CD14-positive monocyte (primary cell): ENCODE results near the gene SERTAD3. TPM values are rescaled to one million over a fixed set of nuclear protein-coding genes. Genes with fewer than 3 reads are reported as not detected.

Experiments
- DNase-seq, 3 donors: peaks; one replicate each; pipeline ENCODE4 v3.0.0-alpha.2; 2011 to 2022
- H2AFZ ChIP-seq: 2 replicates; pipeline ENCODE4 v1.6.0; 2012; ENCODE audit warnings: mild to moderate bottlenecking, low read depth, low read length, inconsistent platforms; ENCODE audit not compliant: insufficient read depth, poor library complexity, severe bottlenecking
- H3K27ac ChIP-seq, 2 donors: 1 replicate in 1 of 2; 2 replicates in 1 of 2; pipeline ENCODE4 v1.5.1; 2012 to 2013; ENCODE audit warnings: low read length in 2 of 2, control low read depth in 1 of 2, inconsistent platforms in 1 of 2, low read depth in 1 of 2, mild to moderate bottlenecking in 1 of 2
- H3K27me3 ChIP-seq, 2 donors: one replicate each; pipeline versions ENCODE4 v1.6.0 to v1.6.1; 2011 to 2013; ENCODE audit warnings: low read length in 2 of 2; ENCODE audit not compliant: control insufficient read depth in 2 of 2, insufficient read depth in 2 of 2
- H3K36me3 ChIP-seq, 2 donors: replicated peaks in 1 of 2; 1 replicate in 1 of 2; 2 replicates in 1 of 2; pipeline versions ENCODE4 v1.5.1 to v1.6.1; 2012 to 2013; ENCODE audit warnings: low read length in 2 of 2, control low read depth in 1 of 2, inconsistent platforms in 1 of 2, mild to moderate bottlenecking in 1 of 2; ENCODE audit not compliant: insufficient read depth in 2 of 2, control insufficient read depth in 1 of 2
- H3K4me1 ChIP-seq, 2 donors: 1 replicate in 1 of 2; 2 replicates in 1 of 2; pipeline versions ENCODE4 v1.5.1 to v1.6.1; 2012 to 2013; ENCODE audit warnings: low read length in 2 of 2, control low read depth in 1 of 2, inconsistent platforms in 1 of 2, mild to moderate bottlenecking in 1 of 2, moderate library complexity in 1 of 2; ENCODE audit not compliant: insufficient read depth in 2 of 2, control insufficient read depth in 1 of 2
- H3K4me2 ChIP-seq: replicated peaks from 2 replicates; pipeline ENCODE3; 2012; ENCODE audit warnings: low read length, moderate library complexity, mild to moderate bottlenecking; ENCODE audit not compliant: poor library complexity, severe bottlenecking; ENCODE audit errors: extremely low read depth
- H3K4me3 ChIP-seq, 3 experiments: fragments of 200-600 bp in 1 of 3; sonication (generic) in 1 of 3; replicated peaks in 1 of 3; 1 replicate in 2 of 3; 2 replicates in 1 of 3; pipeline ENCODE4 v1.5.1; 2011 to 2013; ENCODE audit warnings: low read length in 3 of 3, mild to moderate bottlenecking in 3 of 3, control low read depth in 2 of 3, low read depth in 2 of 3, inconsistent platforms in 1 of 3, moderate library complexity in 1 of 3
- H3K79me2 ChIP-seq: 2 replicates; pipeline ENCODE4 v1.6.0; 2012; ENCODE audit warnings: mild to moderate bottlenecking, control low read depth, inconsistent platforms, low read length, moderate library complexity; ENCODE audit not compliant: insufficient read depth
- H3K9ac ChIP-seq: 2 replicates; pipeline ENCODE4 v1.6.0; 2017; ENCODE audit warnings: low read length, mild to moderate bottlenecking; ENCODE audit not compliant: insufficient read depth, poor library complexity, severe bottlenecking
- H3K9me3 ChIP-seq, 2 donors: replicated peaks in 1 of 2; 1 replicate in 1 of 2; 2 replicates in 1 of 2; pipeline versions ENCODE4 v1.5.1 to v1.6.1; 2012 to 2013; ENCODE audit warnings: low read length in 2 of 2, control low read depth in 1 of 2; ENCODE audit not compliant: control insufficient read depth in 1 of 2, insufficient read depth in 1 of 2
- H4K20me1 ChIP-seq: 2 replicates; pipeline ENCODE4 v1.6.0; 2012; ENCODE audit warnings: mild to moderate bottlenecking, low read length, control low read depth, moderate library complexity; ENCODE audit not compliant: insufficient read depth
- H3K27ac Mint-ChIP-seq, 7 donors: one replicate each; pipeline ENCODE4 v1.8.0; 2020; ENCODE audit warnings: mild to moderate bottlenecking in 7 of 7, mixed read lengths in 7 of 7, moderate library complexity in 6 of 7, inconsistent platforms in 2 of 7
- H3K27me3 Mint-ChIP-seq, 3 donors: one replicate each; pipeline ENCODE4 v1.8.0; 2021 to 2022; ENCODE audit warnings: low read depth in 3 of 3, mild to moderate bottlenecking in 3 of 3, mixed read lengths in 3 of 3, moderate library complexity in 3 of 3, inconsistent platforms in 1 of 3
- H3K36me3 Mint-ChIP-seq, 2 donors: one replicate each; pipeline ENCODE4 v1.8.0; 2020; ENCODE audit warnings: mixed read lengths in 2 of 2, inconsistent platforms in 1 of 2, mild to moderate bottlenecking in 1 of 2
- H3K4me1 Mint-ChIP-seq: one replicate; pipeline ENCODE4 v1.8.0; 2020; ENCODE audit warnings: mild to moderate bottlenecking, mixed read lengths
- H3K4me3 Mint-ChIP-seq, 2 donors: one replicate each; pipeline ENCODE4 v1.8.0; 2020; ENCODE audit warnings: mild to moderate bottlenecking in 2 of 2, mixed read lengths in 2 of 2, moderate library complexity in 1 of 2
- H3K9me3 Mint-ChIP-seq, 7 donors: one replicate each; pipeline ENCODE4 v1.8.0; 2020 to 2022; ENCODE audit warnings: mixed read lengths in 7 of 7, mild to moderate bottlenecking in 6 of 7, moderate library complexity in 6 of 7, inconsistent platforms in 2 of 7
- WGBS: methylation state at CpG from one replicate; pipeline ENCODE4 v1.1.5; 2013; ENCODE audit warnings: missing lambda C conversion rate; ENCODE audit not compliant: insufficient coverage; 5-methylcytosine and 5-hydroxymethylcytosine counted together
- intact Hi-C, 2 donors: fragments of 100-400 bp; cut with micrococcal nuclease; formaldehyde crosslinking; loops; one replicate each; pipeline versions ENCODE4 v1.15.0 to v1.15.1; 2023
- polyA plus RNA-seq, 3 donors: library from polyadenylated mRNA; depleted of rRNA in 1 of 3; unstranded in 2 of 3; stranded (reverse) in 1 of 3; fragments of 300-500 nt in 2 of 3; fragments of >200 nt in 1 of 3; fragmentation: Illumina TruSeq in 2 of 3; gene quantifications; 1 replicate in 2 of 3; 2 replicates in 1 of 3; pipeline ENCODE4 v1.2.3, GENCODE V29; 2012 to 2021
- TF ChIP-seq, protein P1 (sequence below): fragments of 200-600 bp; IDR thresholded peaks from one replicate; pipeline ENCODE4 v1.8.0; 2022; ENCODE audit warnings: antibody characterized with exemption, mild to moderate bottlenecking

The SERTAD3 gene
- polyA plus RNA-seq, 3 donors, result 30.4 to 57.2 (median 49.4) TPM

DNA sequence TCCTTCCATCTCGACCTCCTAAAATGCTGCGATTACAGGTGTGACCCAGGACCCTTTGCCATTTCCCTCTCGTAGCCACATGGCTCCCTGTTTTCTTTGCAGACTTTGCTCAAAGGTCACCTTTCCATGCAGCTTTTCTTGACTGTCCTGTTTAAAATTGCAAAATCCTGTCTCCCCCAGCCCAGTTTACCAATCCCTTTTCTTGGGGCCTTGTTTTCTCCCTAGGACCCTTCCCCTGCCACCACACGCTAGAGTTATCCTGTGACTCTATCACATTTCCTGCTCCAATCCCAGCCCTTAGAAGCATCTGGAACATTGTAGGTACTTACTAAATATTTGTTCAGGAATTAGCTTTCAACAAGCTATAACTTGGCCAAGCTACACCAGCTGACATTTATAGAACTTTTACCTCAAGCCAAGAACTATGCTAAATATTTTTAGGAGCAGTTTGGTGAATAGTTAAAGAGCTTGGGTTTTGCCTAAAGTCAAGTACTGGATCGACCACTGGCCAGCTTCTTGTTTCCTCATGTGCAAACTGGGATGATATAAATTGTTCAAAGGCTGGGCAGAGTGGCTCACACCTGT, 9.1 kb upstream of the SERTAD3 start:
- WGBS, result 98% methylated on average over 4 of the region's 5 CpGs
- H3K79me2 ChIP-seq, result peaks cover 2% of the 10 kb centered on the region

DNA sequence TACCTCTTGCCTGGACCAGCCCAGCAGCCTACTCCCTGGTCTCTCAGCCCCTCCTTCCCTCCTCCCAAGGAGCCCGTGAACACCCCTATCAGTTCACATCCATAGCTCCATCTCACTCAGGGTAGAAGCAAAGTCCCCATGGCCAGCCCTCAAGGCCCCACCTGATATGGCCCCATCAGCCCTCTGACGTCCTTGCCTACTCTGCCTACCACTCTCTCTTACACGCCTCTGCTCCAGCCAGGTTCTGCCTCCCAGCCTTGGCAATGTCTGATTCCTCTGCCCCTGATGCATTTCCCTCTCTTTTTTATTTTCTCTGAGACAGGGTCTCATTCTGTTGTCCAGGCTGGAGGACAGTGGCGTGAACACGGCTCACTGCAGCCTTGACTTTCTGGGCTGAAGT, 7.9 kb upstream of the SERTAD3 start:
- Histone ChIP-seq H3K4me1 (no peaks in the 10 kb centered on the region), H3K9ac (no peak overlapping the region), H3K36me3 (peaks cover 65 to 93% of the 10 kb centered on the region in 2 donors), H3K27me3 (no peaks in the 10 kb centered on the region), H3K4me3 (no peak overlapping the region), H4K20me1 (peaks cover 8% of the 10 kb centered on the region), H3K79me2 (no peaks in the 10 kb centered on the region), H3K9me3 (no peaks in the 10 kb centered on the region), H2AFZ (no peak overlapping the region), H3K27ac (no peak overlapping the region), H3K4me2 (no peak overlapping the region)
- intact Hi-C loops, result no loop called here
- peak overlapping the region in 5 of 7 donors; percentile 4 to 65 (median 46) for H3K27ac Mint-ChIP-seq
- H3K4me1 Mint-ChIP-seq, result no peaks in the 10 kb centered on the region
- H3K27me3 Mint-ChIP-seq, result no peaks in the 10 kb centered on the region
- no peak overlapping the region for H3K4me3 Mint-ChIP-seq
- peaks cover 65 to 93% of the 10 kb centered on the region in 2 donors for H3K36me3 Mint-ChIP-seq
- WGBS, result 91% methylated on average over 5 of the region's 5 CpGs
- no peaks in the 10 kb centered on the region for H3K9me3 Mint-ChIP-seq
- no peak for DNase-seq
- TF ChIP-seq, protein P1, sequence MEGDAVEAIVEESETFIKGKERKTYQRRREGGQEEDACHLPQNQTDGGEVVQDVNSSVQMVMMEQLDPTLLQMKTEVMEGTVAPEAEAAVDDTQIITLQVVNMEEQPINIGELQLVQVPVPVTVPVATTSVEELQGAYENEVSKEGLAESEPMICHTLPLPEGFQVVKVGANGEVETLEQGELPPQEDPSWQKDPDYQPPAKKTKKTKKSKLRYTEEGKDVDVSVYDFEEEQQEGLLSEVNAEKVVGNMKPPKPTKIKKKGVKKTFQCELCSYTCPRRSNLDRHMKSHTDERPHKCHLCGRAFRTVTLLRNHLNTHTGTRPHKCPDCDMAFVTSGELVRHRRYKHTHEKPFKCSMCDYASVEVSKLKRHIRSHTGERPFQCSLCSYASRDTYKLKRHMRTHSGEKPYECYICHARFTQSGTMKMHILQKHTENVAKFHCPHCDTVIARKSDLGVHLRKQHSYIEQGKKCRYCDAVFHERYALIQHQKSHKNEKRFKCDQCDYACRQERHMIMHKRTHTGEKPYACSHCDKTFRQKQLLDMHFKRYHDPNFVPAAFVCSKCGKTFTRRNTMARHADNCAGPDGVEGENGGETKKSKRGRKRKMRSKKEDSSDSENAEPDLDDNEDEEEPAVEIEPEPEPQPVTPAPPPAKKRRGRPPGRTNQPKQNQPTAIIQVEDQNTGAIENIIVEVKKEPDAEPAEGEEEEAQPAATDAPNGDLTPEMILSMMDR, result no peak

More for the DNA sequence above, 9.1 kb upstream of the SERTAD3 start:
- peak overlapping the region in 1 of 7 donors; percentile 2 for H3K27ac Mint-ChIP-seq
- H3K27ac ChIP-seq, result no peak overlapping the region
- no peak overlapping the region for H3K4me3 ChIP-seq
- no peak overlapping the region for H3K4me3 Mint-ChIP-seq
- H3K9ac ChIP-seq, result no peak overlapping the region
- peaks cover 64 to 93% of the 10 kb centered on the region in 2 donors for H3K36me3 Mint-ChIP-seq
- H3K36me3 ChIP-seq, result peaks cover 68 to 94% of the 10 kb centered on the region in 2 donors
- no peaks in the 10 kb centered on the region for H3K4me1 ChIP-seq
- no peaks in the 10 kb centered on the region for H3K27me3 ChIP-seq
- DNase-seq, result no peak
- H3K4me1 Mint-ChIP-seq, result no peaks in the 10 kb centered on the region
- H3K9me3 Mint-ChIP-seq, result no peaks in the 10 kb centered on the region
- H3K27me3 Mint-ChIP-seq, result peaks cover 0 to 1% (median 0%) of the 10 kb centered on the region in 3 donors
- no peaks in the 10 kb centered on the region for H3K9me3 ChIP-seq
- intact Hi-C loops, result no loop called here
- H3K4me2 ChIP-seq, result no peak overlapping the region
- TF ChIP-seq, protein P1, result no peak
- peaks cover 8% of the 10 kb centered on the region for H4K20me1 ChIP-seq
- no peak overlapping the region for H2AFZ ChIP-seq
